HepG2 (cell line): ENCODE measurements around the gene ATRX. TPM values are rescaled to one million over a fixed set of nuclear protein-coding genes. Genes with fewer than 3 reads are reported as not detected.

ENCODE experiments used
- ATAC-seq: fragments of 200-7000 bp; cut with Tn5 transposase; 3 replicates; pipeline ENCODE4 v1.9.1; 2020; ENCODE audit warnings: mild to moderate bottlenecking, moderate library complexity
- BruUV-seq: library from RNA; stranded (reverse); fragments of 400-500 nt; replicated peaks from 2 replicates; lab custom pipeline; 2021; lab: Mats Ljungman, UMichigan
- CTCF ChIA-PET: fragments of 300-600 bp; formaldehyde crosslinking; extraction: SDS; loops from one replicate; lab custom pipeline; 2021; ENCODE audit warnings: low total read pairs, inconsistent platforms, low intra/inter-chr PET ratio; lab: Yijun Ruan, JAX
- POLR2A ChIA-PET: fragments of 350-600 bp; sonication (Branson Sonifier 250); formaldehyde crosslinking; loops from one replicate; lab custom pipeline; 2020; ENCODE audit warnings: antibody characterized with exemption, inconsistent platforms; lab: Yijun Ruan, JAX
- DNase-seq: peaks from one replicate; pipeline ENCODE4 v3.0.0-alpha.2; 2015; ENCODE audit warnings: low spot score
- FAIRE-seq: peaks from 3 replicates; lab custom pipeline; 2011; peaks lifted over from hg19 to GRCh38; lab: Jason Lieb, UNC
- H2AFZ ChIP-seq: one replicate; pipeline ENCODE4 v1.6.1; 2011; ENCODE audit warnings: low read length, inconsistent platforms
- H3K27ac ChIP-seq: fragments of 300-600 bp; 3 replicates; pipeline ENCODE4 v1.8.0; 2011; ENCODE audit warnings: mixed run types, mild to moderate bottlenecking, mixed read lengths, low read length, inconsistent platforms; ENCODE audit not compliant: insufficient read depth; ENCODE audit errors: extremely low read length
- H3K27me3 ChIP-seq, 2 experiments: fragments of 200-600 bp in 1 of 2; 2 replicates in 1 of 2; 3 replicates in 1 of 2; pipeline versions ENCODE4 v1.6.0 to v1.8.0; 2011; ENCODE audit warnings: low read length in 2 of 2, mild to moderate bottlenecking in 2 of 2, moderate library complexity in 2 of 2, inconsistent platforms in 1 of 2; ENCODE audit not compliant: insufficient read depth in 2 of 2, control insufficient read depth in 1 of 2
- H3K36me3 ChIP-seq, 2 experiments: fragments of 200-600 bp in 1 of 2; replicated peaks in 1 of 2; 2 replicates in 1 of 2; 3 replicates in 1 of 2; pipeline versions ENCODE4 v1.5.1 to v1.8.0; 2011; ENCODE audit warnings: low read length in 2 of 2, inconsistent platforms in 1 of 2; ENCODE audit not compliant: insufficient read depth in 2 of 2, control insufficient read depth in 1 of 2
- H3K4me1 ChIP-seq: 2 replicates; pipeline ENCODE4 v1.5.1; 2012; ENCODE audit warnings: low read length, inconsistent platforms; ENCODE audit not compliant: insufficient read depth
- H3K4me2 ChIP-seq: 2 replicates; pipeline ENCODE4 v1.6.0; 2011; ENCODE audit warnings: low read depth, low read length, inconsistent platforms
- H3K4me3 ChIP-seq, 3 experiments: fragments of 200-600 bp in 1 of 3; sonication (generic), shearing (Covaris generic) in 1 of 3; replicated peaks in 1 of 3; 2 replicates each; pipeline ENCODE4 v1.5.1; 2011 to 2016; ENCODE audit warnings: low read length in 3 of 3, inconsistent platforms in 2 of 3, low read depth in 2 of 3, mild to moderate bottlenecking in 2 of 3, control low read depth in 1 of 3, mixed read lengths in 1 of 3; ENCODE audit not compliant: insufficient read depth in 1 of 3
- H3K79me2 ChIP-seq: one replicate; pipeline ENCODE4 v1.6.1; 2011; ENCODE audit warnings: low read length, inconsistent platforms; ENCODE audit not compliant: insufficient read depth
- H3K9ac ChIP-seq: 2 replicates; pipeline ENCODE4 v1.6.0; 2011; ENCODE audit warnings: mild to moderate bottlenecking, low read depth, low read length, inconsistent platforms; ENCODE audit not compliant: insufficient read depth
- H3K9me3 ChIP-seq: 2 replicates; pipeline ENCODE4 v1.5.1; 2012; ENCODE audit warnings: mild to moderate bottlenecking, low read length
- H4K20me1 ChIP-seq: 2 replicates; pipeline ENCODE4 v1.6.0; 2011; ENCODE audit warnings: inconsistent platforms, mild to moderate bottlenecking, low read length, moderate library complexity; ENCODE audit not compliant: insufficient read depth
- MED8 ChIP-seq: sonication (generic); formaldehyde crosslinking; IDR thresholded peaks from 2 replicates; pipeline ENCODE4 v1.8.1; 2023; ENCODE audit warnings: mild to moderate bottlenecking, missing genetic modification reagents; ENCODE audit not compliant: insufficient replicate concordance
- MXD4 ChIP-seq: IDR thresholded peaks from 2 replicates; pipeline ENCODE4 v1.6.1; 2016; ENCODE audit warnings: mild to moderate bottlenecking, missing biosample characterization, missing genetic modification reagents
- RORA ChIP-seq: sonication (generic); formaldehyde crosslinking; IDR thresholded peaks from 2 replicates; pipeline ENCODE4 v1.5.0; 2020; ENCODE audit warnings: mild to moderate bottlenecking, missing genetic modification reagents, moderate library complexity
- USF2 ChIP-seq, 2 experiments: sonication (generic) in 1 of 2; formaldehyde crosslinking in 1 of 2; IDR thresholded peaks; 2 replicates each; pipeline versions ENCODE4 v1.5.1 to v1.6.1; 2011 to 2020; ENCODE audit warnings: borderline replicate concordance in 1 of 2, low read depth in 1 of 2, low read length in 1 of 2, mild to moderate bottlenecking in 1 of 2, missing genetic modification reagents in 1 of 2, moderate library complexity in 1 of 2
- ZBTB43 ChIP-seq: sonication (generic); formaldehyde crosslinking; conservative IDR thresholded peaks from 2 replicates; pipeline ENCODE4 v1.4.0; 2020; ENCODE audit warnings: missing genetic modification reagents
- ZNF142 ChIP-seq: sonication (generic); formaldehyde crosslinking; IDR thresholded peaks from 2 replicates; pipeline ENCODE4 v1.4.0; 2020; ENCODE audit warnings: missing genetic modification reagents
- ZNF766 ChIP-seq: sonication (generic); formaldehyde crosslinking; IDR thresholded peaks from 2 replicates; pipeline ENCODE4 v1.5.0; 2020; ENCODE audit warnings: missing genetic modification reagents, borderline replicate concordance
- WGBS: methylation state at CpG from one replicate; pipeline ENCODE4 v1.1.6; 2017; ENCODE audit warnings: low lambda C conversion rate; 5-methylcytosine and 5-hydroxymethylcytosine counted together
- in situ Hi-C: cut with HindIII; loops from 2 replicates; pipeline ENCODE4 v1.10.0; 2017; ENCODE audit warnings: low pct_unique_long_range_greater_than_20kb; ENCODE audit not compliant: extremely low pct_ligation_motif_present
- intact Hi-C: fragments of 100-400 bp; cut with micrococcal nuclease; formaldehyde crosslinking; loops from one replicate; pipeline ENCODE4 v1.10.0; 2022; ENCODE audit not compliant: unreplicated experiment
- polyA plus RNA-seq, 8 experiments: library from polyadenylated mRNA; depleted of rRNA in 3 of 8; stranded (reverse) in 7 of 8; unstranded in 1 of 8; fragments of >200 nt; fragmentation: Illumina TruSeq in 4 of 8; extraction: Trizol in 4 of 8; gene quantifications; 2 replicates each; pipeline versions ENCODE4 v1.2.1 to v1.2.3, GENCODE V29; 2011 to 2016; ENCODE audit warnings: low read depth in 4 of 8, missing spikeins in 1 of 8, mixed read lengths in 1 of 8; ENCODE audit not compliant: insufficient read depth in 1 of 8
- total RNA-seq, 5 experiments: library from RNA; depleted of rRNA; stranded (reverse); fragments of >200 nt; fragmentation: Illumina TruSeq; extraction: Trizol; gene quantifications; 2 replicates each; pipeline ENCODE4 v1.2.3, GENCODE V29; 2016; ENCODE audit warnings: low read depth in 1 of 5
- TF ChIP-seq, protein P1 (sequence below): sonication (generic); formaldehyde crosslinking; IDR thresholded peaks from 2 replicates; pipeline ENCODE4 v1.5.0; 2020; ENCODE audit warnings: missing genetic modification reagents
- TF ChIP-seq, protein P2 (sequence below): sonication (generic); formaldehyde crosslinking; IDR thresholded peaks from 2 replicates; pipeline ENCODE4 v1.5.0; 2020; ENCODE audit warnings: mild to moderate bottlenecking, missing genetic modification reagents

ATRX gene
- total and polyA plus RNA-seq, 2 of the 13 experiments (the other 11 are each of a cell fraction or from before 2014, with no cell fraction given): 26.1 to 44.5 TPM

DNA sequence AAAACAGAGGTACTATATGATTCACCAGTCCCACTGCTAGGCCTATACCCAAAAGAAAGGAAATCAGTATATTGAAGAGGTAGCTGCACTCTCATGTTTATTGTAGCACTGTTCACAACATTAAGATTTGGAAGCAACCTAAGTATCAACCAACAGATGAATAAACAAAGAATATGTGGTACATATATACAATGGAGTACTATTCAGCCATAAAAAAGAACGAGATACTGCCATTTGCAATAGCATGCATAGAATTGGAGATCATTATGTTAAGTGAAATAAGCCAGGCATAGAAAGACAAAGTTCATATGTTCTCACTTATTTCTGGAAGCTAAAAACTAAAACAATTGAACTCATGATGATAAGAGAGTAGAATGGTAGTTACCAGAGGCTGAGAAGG is 266.3 kb downstream of the ATRX start (continued):
- TF ChIP-seq, protein P1, sequence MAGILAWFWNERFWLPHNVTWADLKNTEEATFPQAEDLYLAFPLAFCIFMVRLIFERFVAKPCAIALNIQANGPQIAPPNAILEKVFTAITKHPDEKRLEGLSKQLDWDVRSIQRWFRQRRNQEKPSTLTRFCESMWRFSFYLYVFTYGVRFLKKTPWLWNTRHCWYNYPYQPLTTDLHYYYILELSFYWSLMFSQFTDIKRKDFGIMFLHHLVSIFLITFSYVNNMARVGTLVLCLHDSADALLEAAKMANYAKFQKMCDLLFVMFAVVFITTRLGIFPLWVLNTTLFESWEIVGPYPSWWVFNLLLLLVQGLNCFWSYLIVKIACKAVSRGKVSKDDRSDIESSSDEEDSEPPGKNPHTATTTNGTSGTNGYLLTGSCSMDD (CRISPR knock-in tag): no peak
- TF ChIP-seq MXD4 (CRISPR knock-in tag): no peak
- TF ChIP-seq, protein P2, sequence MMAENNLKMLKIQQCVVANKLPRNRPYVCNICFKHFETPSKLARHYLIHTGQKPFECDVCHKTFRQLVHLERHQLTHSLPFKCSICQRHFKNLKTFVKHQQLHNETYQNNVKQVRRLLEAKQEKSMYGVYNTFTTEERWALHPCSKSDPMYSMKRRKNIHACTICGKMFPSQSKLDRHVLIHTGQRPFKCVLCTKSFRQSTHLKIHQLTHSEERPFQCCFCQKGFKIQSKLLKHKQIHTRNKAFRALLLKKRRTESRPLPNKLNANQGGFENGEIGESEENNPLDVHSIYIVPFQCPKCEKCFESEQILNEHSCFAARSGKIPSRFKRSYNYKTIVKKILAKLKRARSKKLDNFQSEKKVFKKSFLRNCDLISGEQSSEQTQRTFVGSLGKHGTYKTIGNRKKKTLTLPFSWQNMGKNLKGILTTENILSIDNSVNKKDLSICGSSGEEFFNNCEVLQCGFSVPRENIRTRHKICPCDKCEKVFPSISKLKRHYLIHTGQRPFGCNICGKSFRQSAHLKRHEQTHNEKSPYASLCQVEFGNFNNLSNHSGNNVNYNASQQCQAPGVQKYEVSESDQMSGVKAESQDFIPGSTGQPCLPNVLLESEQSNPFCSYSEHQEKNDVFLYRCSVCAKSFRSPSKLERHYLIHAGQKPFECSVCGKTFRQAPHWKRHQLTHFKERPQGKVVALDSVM: no peak

GRCh38 chrX:77514177-77514576 is 271.8 kb downstream of the ATRX start:
- no peaks in the 10 kb centered on the region for H3K9me3 ChIP-seq
- WGBS: 100% methylated on average over 1 of the region's 1 CpG
- H2AFZ ChIP-seq: no peak overlapping the region
- no peaks in the 10 kb centered on the region for H3K27me3 ChIP-seq
- CTCF ChIA-PET: no interaction called here
- in situ Hi-C loops: no loop called here
- no TSS peak for BruUV-seq
- no peak overlapping the region for H3K4me2 ChIP-seq
- DNase-seq: no peak
- H3K36me3 ChIP-seq: no peaks in the 10 kb centered on the region; a peak in 1 of 5 replicates
- no peak overlapping the region for H3K27ac ChIP-seq
- no peaks in the 10 kb centered on the region for H3K4me1 ChIP-seq
- no peak overlapping the region for H3K9ac ChIP-seq
- no peak overlapping the region for H3K4me3 ChIP-seq
- no peak for FAIRE-seq
- no peaks in the 10 kb centered on the region for H3K79me2 ChIP-seq
- intact Hi-C loops: no loop called here
- no peak for ATAC-seq
- POLR2A ChIA-PET: no interaction called here
- no peaks in the 10 kb centered on the region for H4K20me1 ChIP-seq
- TF ChIP-seq RORA (CRISPR knock-in tag): no peak
- TF ChIP-seq MED8: no peak
- TF ChIP-seq ZBTB43 (CRISPR knock-in tag): no peak
- no peak for TF ChIP-seq ZNF766
- TF ChIP-seq ZNF142 (CRISPR knock-in tag): no peak
- no peak for TF ChIP-seq USF2 (IDR thresholded peaks at IDR 0.05; ENCODE audit: low read depth, low read length)
- TF ChIP-seq USF2 (CRISPR knock-in tag; IDR thresholded peaks at IDR 0.05; ENCODE audit: borderline replicate concordance): no peak
